ENCODE measurements around the gene MSI2. TPM values are rescaled to one million over a fixed set of nuclear protein-coding genes. Genes with fewer than 3 reads are reported as not detected.

Gene MSI2
- total RNA-seq, 1 donor from 2014 or later = 44.6 TPM

DNA sequence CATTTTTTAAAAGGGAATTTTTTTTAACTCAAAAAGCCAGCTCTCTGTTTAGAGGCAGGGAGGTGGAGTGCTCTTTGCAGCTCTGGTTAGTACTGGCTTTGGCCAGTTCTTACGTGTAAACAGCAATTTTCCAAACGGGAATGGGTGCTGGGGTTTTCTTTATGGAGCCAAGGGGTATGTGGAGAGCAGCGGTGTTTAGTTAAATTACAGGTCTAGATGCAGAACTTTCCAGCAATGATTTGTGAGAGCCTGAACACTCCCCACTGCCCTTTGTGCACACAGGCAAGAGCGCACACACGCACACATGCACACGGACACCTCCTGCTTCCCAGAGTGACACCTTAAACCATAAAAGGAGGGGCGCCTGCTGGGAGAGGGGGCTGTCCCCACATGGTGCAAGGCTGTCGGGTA is 140.2 kb downstream of the MSI2 start:
- no peak for DNase-seq

DNA sequence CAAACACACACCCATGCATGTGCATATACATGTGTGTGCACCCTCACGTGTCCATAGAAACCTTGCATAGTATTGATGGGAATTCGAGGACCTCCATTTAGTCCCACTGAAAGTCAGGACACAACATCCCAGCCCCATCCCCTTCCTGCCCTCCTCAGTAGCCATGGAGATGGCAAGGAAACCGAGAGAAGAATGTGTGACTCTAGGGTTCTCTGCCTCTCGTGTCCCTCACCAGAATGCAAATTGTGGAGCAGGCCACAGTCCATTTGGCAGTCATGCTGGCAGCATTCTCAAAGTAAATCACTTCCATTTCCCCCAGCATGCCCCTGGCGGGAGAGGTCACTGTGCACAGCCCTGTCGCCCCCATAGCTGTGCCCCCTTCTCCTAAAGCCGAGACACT is 141.1 kb downstream of the MSI2 start:
- DNase-seq = no peak

DNA sequence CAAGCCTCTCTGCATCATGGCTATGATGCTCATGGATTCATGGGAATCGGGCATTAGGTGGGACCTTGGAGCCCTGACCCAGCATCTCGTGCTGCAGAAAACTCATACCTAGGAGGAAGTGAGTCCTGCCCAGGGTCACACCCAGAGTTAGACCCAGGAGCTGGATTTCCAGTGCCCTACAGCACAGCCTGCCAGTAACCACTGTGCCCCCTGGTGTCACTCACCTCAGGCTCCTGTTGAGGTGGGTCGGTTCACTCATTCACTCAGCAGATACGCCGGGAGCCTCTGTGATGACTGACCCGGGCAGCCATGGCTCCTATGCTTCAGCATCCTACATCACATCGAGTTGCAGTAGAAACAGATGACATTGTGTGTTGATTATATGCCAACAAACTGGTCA is 143.4 kb downstream of the MSI2 start:
- DNase-seq = no peak

DNA sequence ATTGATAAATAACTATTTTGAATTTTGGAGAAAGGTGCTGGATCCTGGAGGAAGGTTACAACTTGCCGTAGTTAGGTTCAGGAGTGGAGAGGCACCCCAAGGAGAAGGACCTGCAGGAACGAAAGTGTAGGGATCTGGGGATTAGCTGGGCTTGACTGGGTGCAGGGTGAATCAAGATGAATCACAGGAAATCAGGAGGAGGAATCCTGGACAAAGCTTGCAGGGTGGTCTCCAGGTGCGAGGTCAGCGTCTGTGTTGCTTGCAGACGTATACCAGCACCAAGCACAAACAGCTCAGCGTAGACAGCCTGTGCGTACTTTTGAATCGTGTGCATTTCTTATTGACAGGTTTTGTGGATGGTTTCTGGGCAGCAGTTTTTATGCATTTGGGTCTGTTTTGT is 144.3 kb downstream of the MSI2 start:
- DNase-seq = no peak

DNA sequence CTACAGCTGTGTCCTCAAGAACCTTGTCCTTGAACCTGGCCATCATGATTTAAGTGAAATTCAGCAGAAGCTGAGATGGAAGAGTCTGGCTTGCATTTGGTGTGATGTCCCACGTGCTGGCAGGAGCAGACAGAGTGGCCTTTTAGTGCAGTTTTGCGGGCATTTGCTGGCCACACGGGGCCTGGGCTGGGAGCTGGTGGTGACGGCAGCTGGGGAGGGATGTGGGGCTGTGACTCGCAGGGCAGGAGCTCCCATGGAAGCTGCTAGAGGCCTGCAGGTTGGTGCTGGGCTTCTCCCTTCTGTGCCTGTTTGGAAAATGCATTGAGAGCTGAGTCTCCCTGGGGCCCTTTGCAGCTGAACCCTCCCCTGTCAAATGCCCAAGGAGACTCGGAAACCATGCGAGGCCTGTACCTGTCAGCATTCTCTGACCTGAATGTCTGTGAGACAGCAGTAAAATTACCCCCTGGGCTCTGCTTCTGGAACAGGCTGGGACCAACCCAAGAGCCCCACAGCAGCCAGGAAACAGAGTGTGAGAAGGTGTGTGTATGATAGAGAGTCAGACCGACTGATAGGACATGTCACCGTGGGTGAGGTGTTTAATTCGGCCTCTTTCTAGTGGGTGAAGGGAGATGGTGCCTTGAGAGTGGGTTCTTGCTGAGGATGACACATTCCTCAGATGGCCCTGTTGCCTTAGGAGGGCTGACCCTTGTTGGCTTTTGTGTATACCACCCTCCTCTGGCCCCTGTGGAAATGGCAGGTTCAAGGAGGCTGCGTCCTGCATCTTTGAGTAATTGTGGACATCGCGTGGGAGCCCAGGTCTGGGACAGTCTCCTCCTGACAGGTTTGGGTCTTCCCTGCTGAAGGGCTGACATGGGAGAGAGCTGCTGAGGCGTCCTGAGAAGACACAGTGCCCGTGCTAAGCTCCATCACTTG is 145.5 kb downstream of the MSI2 start:
- DNase-seq = no peak

DNA sequence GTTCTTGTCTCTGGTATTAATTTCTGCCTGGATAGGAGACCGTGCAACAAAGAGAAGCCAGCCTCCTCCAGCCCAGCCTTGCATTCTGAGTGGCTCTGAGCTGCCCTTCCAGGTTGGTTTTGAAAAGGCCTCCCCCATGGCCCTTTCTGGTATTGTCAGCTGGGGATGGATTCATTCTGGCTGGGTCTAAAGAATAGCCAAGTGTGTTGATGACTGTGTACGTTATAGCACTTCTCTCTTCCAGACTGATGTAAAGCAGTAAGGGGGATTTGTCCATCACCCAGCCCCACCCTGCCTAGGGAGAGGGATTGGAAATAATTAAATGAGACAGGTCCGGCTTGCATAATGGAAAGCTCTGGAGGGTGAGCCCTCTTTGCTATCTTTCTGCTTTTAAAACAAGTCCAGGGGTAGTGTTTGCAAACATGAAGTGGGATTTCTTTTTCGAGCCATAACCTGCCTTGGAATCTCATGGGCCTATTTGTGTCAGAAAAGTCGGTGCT is 146.4 kb downstream of the MSI2 start:
- DNase-seq = no peak

DNA sequence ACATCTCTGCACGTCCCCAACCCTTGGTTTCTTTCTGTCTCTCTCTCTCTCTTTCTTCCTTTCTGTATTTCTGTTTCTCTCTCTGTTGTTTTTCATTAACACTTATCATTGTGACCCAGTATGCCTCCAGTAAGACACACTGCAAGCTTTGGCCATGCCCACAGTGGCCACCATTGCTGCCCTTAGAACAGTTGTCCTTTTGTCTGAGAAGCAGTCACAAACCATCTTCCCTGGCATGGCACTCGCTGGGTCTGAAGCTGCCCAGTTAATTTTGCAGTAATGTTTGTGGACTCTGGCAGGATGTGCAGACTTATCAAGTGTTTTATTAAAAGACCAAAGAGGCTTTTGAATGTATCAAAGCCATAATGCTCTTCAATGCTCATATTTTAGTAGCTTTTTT is 146.9 kb downstream of the MSI2 start:
- peak; percentile 15 for DNase-seq

DNA sequence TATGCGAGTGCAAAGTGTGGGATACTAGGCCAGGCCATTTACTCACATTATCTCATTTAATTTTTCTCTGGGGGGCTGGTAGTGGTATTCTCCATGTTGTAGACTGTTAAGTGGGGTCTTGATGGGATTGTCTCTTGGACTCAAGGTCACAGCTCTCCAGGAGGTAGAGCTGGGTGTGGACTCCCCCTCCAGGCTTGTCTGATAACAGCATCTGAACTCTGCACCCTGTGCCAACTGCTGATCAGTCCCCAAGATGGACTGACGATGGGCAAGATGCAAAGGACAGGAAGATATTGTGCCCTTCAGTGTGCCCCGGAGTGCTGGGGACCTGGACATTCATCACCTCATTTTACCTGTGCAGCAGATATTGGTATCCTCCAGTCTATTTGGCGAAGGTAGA is 147.8 kb downstream of the MSI2 start:
- DNase-seq = no peak

DNA sequence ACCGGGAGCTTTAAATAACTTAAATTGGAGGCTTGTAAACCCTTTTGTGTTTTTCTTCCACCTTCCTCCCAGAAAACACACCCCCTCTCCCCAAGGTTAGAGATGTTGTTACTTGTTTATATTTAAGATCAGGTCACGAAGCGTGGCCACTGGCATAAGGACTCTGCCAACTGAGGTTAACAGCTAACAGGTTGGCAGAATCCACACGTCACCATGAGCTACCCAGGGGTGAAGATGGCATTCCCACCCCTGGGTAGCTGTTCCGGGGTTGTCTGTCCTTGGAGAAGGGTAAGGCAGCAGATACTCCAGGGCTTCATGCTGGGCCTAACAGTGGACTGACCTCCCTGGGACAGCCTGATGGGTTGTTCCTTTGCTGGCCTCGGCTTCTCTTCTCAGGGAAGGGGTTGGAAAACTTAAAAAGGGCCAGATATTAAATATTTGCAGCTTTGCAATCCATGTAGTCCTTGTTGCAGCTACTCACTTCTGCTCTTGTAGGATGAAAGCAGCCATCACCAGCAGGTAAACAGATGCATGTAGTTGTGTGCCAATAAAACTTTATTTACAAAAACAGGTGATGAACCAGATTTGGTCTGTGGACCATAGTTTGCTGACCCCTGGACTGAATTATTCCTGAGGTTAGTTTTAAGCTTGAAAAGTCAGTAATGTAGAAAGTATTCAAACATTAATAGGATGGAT is 148.6 kb downstream of the MSI2 start:
- no peak for DNase-seq

DNA sequence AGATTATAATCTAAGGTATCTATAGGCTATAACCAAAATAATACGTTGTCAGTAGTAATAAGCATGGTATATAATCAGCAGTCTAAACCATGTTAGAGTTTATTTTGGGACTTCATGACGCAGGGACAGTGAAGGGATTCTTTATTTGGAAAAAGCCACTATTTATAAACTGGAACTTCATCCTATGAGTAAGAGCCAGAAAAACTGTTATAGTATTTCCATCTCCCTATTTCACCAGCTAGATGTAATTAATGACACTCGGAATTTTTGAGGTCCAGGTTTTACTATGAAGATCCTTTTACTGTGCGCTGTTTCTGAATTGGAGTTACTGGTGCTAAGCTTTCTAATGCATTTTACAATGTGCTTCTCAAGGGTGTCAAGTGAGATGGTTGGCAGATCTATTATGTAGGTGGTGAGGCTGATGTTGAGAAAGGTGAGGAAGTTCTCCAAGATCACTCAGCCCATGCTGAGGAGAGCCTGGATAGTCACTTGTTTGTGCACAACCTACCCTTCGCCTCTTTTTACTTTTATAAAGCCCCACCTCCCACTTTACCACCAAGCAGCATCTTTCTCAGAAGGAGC is 149.3 kb downstream of the MSI2 start:
- DNase-seq = no peak

DNA sequence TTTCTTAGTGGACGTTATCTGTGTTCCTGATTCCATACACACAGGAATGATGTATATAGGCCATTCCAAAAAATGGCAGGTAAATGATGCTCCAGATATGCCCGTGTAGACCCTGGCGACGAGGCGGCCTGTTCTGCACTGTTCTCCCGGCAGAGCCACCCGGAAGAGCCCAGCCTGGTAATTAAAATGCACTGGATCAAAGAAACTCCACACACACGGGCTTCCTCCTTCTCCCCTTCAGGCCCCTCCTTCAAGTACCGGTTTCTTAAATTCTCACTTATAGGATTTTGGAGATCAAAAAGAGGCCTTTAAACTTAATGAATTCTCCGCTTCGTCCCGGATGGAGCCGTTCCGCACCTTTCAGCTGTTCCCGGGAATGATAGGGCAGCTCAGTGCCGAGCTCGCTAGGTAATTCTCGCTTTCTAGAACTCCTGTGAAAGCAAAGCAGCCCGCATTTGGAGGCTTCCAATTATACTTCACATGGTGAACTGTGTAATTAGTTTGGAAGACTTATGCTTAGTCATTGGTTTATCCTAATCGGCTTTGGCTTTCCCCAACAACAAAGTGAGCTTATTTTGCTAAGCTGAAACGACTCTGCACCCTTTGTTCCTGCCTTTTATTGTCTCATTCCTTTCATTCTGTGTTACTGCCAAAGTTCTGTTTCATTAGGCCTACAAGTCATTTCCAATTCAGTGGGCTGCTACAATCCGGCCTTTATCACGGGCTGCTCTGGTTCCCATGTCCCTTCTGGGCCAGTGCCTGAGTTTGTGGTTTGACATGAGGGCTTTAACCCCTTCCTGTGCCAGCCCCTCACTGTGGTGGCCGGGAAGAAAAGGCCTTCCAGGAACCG is 150.0 kb downstream of the MSI2 start:
- DNase-seq = peak; percentile 59

DNA sequence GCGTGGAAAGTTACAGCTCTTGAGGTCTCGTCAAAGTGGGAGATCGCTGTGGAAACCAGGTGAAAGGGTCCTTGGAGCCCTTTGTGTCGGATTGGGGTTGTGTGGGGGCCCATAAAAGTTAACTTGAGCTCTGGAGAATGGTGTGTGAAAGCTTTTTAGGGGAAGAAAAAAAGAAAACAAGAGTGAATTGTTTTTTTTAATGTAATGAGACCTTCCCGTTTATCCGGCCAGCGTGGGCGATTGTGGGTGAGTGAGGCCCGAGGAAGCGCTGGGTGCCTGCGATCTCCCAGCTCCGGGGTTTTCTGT is 150.6 kb downstream of the MSI2 start:
- no peak for DNase-seq

DNA sequence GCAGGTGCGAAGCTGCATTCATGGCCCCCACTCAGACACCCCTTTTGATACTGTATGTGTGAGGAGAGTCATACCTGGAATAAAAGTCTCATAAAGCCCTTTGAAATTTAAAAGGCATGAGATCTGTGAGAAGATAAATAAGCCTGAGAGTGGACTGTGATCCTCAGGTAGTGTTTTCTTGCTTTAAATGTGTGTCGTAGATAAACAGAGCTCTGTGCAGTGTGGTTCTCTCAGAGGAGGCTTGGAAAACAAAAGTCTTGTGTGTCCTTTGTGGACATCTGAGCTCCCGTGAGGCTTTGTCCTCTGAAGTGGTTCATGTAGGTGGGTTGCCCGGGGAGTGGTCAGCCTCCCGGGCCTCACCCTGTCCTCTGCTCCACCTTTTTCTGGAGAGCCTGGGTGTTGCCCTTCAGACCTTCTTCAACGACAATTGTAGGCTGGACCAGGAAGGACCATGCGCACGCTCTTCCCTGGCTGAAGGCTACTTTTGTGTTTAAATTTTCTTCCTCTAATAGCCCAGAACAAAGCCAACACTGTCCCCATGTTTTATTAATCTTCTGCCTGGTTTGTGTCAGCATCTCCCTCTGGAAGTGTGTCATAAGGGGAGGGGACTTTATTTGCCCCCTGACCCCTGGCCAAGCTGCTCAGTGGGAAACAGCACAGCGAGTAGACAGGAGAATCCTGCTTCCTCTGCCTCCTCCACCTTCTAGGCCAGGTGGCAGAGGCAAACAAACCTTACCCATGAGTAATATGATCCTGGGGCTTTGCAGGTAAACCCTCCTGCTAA is 151.2 kb downstream of the MSI2 start:
- DNase-seq = no peak

DNA sequence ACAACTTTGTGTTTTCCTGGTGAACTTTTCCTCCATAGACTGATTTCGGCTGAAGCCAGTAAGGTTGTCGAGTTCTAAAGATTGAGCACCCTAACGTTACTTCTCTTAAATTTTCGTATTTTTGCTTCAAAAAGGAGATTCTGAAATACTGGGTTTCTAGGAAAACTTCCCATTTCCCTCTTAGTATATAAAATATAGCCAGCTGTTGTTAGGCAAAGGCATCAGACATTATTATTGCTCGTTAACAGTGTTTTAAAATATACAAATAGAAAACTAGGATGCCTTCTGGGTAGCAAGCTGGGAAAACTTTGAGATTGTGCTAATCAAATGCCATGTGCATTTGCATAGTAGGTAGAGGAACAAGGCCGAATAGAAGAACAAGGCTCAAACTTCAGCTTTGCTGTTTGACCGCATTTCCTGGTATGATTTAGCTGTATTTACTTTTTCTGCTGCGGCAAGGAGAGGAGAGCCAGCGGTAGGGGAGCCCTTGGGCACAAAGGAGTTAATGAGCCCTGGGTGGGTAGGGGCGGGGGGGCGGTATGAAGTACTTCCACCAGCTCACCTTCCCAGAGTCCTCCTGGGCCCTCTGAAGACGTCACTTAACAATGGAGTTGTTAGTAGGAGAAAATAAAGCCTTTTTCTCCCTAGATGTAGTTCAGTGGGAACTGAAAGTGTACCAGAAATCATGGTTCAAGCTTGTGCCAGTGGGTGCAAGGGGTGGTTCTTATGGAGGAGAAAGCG is 151.9 kb downstream of the MSI2 start:
- no peak for DNase-seq

DNA sequence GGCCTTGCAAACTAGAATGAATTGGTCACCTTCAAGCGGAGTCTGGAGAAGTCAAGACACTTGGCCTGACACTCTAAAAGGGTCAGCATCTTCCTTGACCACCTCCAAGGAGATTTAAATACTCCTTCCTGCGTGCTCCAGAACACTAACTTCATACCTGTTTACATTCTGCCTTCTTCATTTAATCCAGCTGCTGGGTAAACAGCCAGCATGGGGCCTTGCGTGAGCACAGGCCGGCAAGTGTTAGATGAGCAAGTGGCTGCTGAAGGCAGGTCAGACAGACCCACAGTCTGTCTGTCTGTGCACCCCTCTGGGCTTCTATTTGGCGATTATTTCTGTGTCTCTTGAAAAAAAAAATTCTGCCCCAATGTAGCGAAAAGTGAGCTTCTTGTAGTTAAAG is 153.8 kb downstream of the MSI2 start:
- DNase-seq = no peak

DNA sequence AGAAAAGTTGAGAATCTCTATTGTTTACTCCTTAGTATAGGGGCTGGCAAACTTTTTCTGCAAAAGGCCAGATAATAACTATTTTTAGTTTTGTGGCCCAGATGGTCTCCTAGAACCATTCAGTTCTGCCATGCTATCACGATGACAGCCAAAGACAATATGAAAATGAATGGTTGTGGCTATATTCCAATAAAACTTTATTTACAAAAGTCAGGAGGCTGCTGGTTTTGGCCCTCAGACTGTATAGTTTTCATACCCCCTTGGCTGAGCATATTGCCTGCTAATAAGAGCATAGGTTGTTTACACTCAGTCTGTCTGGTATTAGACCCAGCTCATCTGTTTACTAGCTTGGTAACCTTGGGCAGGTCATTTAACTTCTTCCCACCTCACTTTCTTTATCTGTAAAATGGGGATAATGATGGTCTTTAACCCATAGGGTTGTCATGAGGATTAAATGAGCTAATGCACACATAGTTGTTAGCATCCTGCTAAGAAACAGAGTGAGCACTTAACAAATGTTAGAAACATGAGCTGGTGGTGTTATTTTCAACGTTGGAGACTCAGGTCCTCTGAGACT is 156.3 kb downstream of the MSI2 start:
- DNase-seq = no peak

DNA sequence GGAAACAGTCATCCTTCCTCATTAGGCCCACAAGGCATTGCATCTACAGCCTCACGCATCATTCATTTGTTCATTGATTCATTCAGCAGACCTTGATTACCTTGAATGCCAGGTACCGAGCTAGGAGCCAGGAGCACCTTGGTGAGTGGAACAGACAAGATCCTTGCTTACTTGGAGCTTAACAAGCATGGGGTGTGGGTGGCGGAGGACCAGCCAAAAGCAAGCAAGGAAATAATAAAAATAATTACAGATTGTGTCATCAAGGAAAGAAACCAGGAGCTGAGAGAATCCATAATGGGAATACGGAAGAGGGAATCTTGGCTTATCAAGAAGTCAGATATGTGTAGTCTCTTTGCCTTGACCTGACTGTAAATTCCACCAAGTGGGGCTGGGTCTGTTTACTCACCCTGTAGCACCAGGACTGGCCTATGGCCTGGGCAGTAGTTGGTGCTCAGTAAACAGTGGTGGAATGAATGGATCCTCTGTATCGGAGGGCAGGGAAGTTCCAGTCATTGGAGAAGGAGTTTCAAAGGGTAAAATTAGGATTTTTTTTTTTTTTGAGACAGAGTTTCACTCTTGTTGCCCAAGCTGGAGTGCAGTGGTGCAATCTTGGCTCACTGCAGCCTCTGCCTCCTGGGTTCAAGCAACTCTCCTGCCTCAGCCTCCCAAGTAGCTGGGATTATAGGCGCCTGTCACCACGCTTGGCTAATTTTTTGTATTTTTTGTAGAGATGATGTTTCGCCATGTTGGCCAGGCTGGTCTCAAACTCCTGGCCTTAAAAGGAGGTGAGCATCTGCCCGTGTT is 157.7 kb downstream of the MSI2 start:
- DNase-seq = no peak

DNA sequence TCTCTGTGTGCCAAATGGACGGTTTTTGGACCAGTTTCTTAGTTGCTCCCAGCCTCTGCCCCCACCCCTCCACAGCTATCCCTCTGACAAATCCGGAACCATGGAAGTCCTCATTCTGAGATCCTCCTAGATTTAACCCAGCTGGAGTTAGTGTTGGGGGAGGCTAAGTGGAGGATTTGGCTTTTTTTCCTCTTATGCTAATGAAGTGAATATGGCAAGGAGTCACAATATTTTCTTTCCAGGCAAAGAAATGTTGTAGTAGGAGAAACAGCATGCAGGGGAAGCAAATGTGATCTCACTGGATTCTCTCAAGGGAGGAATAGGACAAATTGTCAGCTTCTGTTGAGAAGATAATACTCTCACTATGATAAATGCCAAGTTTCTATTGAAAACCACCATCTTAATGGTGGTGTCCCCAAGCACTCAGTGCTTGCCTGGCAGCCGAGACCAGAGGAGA is 159.5 kb downstream of the MSI2 start:
- no peak for DNase-seq

DNA sequence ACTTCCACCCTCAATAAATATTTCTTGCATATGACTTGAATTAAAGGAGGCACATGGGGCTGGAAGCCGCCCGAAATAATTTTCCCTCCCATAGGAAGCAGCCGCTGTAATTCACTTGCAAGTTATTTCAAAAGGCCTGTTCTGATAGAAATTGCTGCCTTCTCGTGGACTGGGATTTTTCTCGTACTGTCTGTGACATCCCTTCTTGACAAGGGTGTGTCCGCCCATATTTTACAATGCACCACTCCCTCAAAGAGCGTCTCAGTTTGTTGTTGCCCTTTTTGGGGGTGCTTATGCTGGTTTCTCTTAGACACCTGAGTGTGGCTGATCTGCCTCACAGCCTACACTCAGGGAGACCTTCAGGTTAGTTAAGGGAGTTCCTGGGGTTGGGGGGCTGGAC is 160.0 kb downstream of the MSI2 start:
- no peak for DNase-seq

DNA sequence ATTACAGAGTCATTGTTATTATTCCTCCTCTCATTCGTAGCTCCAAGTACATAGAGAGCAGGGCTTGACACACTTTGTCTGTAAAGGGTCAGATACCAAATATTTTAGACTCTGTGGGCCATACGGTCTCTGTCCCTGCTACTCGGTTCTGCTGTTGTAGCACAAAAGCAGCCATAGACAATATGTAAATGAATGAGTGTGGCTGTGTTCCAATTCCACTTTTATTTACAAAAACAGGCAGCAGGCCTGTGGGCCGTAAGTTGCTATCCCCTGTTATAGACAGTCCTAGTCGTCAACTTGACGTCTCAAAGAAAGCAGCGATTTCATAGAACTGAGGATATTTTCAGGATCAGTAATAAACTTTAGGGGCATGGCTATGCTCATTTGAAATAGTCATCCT is 161.6 kb downstream of the MSI2 start:
- DNase-seq = no peak
